GM23248 (cell line): ENCODE results near the gene MTMR1.

Experiments
- EZH2 ChIP-seq: fragments of 200-600 bp; sonication (generic); IDR thresholded peaks from 2 replicates; pipeline ENCODE4 v1.6.1; 2018; ENCODE audit warnings: antibody characterized with exemption, mild to moderate bottlenecking; ENCODE audit not compliant: insufficient read depth, poor library complexity, severe bottlenecking
- EZH2phosphoT487 ChIP-seq: fragments of 200-600 bp; sonication (generic); IDR thresholded peaks from 2 replicates; pipeline ENCODE4 v1.6.1; 2018; ENCODE audit warnings: antibody characterized with exemption, moderate library complexity, mild to moderate bottlenecking, low read depth; ENCODE audit not compliant: insufficient read depth

DNA sequence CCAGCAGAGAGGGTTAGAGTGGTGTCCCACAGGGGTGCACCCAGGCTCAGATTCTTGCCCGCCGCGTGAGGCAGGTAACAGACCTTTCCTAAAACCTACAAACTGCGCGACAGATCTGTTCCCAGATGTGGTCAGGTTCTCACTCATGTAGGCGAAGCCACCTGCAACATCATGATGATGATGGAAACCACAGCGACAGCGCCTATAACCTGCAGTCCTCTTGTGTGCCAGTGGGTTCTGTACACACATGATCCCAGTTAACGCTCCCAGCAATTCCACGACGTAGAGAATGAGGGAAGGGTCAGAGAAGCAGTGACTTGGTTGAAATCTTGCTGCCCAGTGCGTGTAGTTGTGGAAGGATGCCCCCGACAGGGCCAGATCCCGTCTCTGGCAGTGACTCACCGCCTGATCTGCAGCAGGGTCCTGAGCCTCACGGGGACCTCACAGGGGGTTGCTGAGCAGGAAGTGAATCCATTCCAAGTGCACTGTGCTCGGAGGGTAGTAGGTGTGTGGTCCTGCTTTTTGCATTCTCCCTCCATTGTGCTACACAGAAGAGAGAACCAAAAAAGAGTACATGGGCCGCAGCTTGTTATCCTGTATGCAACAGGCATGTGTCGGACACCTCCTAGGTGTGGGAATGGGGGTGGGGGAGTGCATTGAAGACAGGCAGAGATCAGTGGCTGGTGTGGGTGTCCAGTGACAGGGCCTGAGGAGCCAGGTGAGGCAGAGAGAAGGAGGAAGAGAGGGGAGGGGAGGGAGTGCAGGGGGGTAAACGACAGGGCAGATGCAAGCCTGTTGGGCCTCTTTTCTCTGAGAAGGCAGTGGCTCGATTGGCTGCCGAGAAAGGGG is 66.6 kb downstream of the MTMR1 start:
- TF ChIP-seq EZH2, result no peak
- TF ChIP-seq EZH2phosphoT487, result no peak
